Endothelial cell of hepatic sinusoid (primary cell): Measurements from ENCODE around the gene CLCNKA.

Source experiments
- in situ Hi-C: cut with HindIII; loops from 2 replicates; pipeline ENCODE4 v1.10.0; 2017; ENCODE audit warnings: low sequenced_read_pairs

The CLCNKA gene

DNA sequence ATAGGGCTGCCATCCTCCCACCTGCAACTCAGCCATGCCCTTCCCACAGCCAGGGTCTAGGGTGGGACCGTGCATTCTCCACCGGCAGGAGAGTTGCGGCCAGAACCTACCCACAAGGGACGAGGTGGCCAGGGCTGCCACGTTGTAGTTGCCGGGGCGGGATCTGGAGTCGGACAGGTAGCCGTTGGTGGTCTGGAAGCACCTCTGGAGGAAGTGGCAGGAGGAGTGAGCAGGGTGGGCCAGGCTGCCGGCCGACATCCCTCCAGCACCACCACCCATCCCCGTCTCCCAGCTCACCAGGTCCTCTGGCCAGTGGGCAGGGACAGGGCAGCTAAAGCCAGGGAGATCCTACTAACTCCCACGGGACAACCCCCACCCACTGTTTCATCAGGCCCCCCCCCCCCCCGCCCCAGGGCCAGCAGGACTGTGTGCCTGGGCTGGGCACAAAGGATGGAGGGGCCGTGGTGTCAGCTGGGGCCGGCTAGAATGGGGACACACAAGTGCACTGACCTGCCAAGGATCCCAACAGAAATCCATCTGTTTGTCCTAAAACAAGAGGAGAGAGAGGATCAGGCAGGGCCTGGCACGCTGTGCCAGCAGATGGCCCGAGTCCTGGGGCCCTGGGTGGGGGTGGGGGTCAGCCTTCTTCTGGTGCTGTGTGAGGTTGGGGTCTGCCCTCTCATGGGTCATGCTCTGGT, 40.3 kb downstream of the CLCNKA start:
- in situ Hi-C loops, result loop anchor here (10.0 kb wide), 1 partner anchor 103 kb away; no protein-coding TSS in a partner anchor

GRCh38 chr1:16062687-16063075, 40.8 kb downstream of the CLCNKA start:
- in situ Hi-C loops, result loop anchor here (10.0 kb wide), 1 partner anchor 102 kb away; no protein-coding TSS in a partner anchor

- in situ Hi-C loops, result loop anchor here (10.0 kb wide), 1 partner anchor 101 kb away; no protein-coding TSS in a partner anchor
These were observed 41.5 kb downstream of the CLCNKA start for GRCh38 chr1:16063226-16063829.

- in situ Hi-C loops, result loop anchor here (10.0 kb wide), 1 partner anchor 101 kb away; no protein-coding TSS in a partner anchor
These were observed 42.1 kb downstream of the CLCNKA start for GRCh38 chr1:16063921-16064320.

DNA sequence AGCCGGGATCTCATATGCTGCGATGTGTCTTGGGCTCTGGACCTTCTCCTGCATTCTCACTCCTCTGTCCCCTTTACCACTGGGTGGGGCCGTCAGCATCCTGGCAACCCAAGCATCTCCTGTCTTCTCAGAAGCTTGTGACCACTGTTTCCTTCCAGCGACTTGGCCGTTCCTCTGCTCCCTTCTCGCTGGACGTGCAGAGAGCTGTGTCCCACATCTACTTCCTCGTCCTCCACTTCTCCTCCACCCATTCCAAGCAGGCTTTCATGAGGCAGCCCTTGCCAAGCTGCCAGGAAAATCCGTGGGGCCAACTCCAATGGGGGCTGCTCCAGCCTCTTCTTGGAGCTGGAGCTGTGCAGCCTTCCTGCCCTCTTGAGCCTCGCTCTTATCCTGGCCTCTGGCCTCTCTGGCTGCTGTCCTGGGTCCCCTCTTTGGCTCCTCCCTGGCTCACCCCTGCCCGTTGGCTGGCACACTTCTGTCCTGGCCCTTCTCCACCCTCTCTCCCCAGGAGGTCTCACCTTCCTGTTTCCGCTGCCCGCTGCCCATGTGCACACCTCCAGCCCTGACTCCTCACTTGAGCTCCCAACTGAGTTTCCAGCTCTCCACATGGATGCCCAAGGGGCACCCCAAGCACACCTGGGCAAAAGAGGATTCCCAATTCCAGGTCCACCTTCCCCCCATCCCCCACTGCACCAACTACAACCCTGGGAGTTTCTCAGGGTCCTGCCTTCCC, 42.9 kb downstream of the CLCNKA start:
- in situ Hi-C loops, result loop anchor here (5.0 to 10.0 kb wide), 3 partner anchors 100 to 262 kb away; no protein-coding TSS in a partner anchor

GRCh38 chr1:16065269-16065576, 43.4 kb downstream of the CLCNKA start:
- in situ Hi-C loops, result loop anchor here (5.0 to 10.0 kb wide), 3 partner anchors 100 to 263 kb away; no protein-coding TSS in a partner anchor

GRCh38 chr1:16066245-16066644, 44.4 kb downstream of the CLCNKA start:
- in situ Hi-C loops, result loop anchor here (5.0 to 10.0 kb wide), 3 partner anchors 99 to 264 kb away; no protein-coding TSS in a partner anchor

GRCh38 chr1:16067127-16067768, 45.4 kb downstream of the CLCNKA start:
- in situ Hi-C loops, result loop anchor here (5.0 to 10.0 kb wide), 3 partner anchors 98 to 265 kb away; no protein-coding TSS in a partner anchor

DNA sequence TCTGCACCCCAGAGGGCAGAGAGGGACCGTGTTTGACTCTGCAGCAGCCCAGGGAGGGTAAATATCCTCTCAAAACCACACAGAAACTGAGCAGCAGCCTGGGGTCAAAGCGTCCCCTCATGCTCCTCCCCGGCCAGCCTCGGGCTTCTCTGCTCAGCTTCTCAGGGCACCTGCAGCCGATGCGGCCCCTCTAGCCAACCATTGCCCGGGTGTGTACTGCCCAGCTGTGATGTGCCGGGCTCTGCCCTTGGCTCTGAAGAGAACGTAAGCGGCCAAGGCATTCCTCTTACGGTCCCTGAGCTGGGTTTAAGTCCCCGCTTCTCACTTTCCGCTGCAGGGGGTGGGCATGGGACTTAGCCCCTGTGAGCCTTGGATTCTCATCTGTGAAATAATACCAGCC, 46.1 kb downstream of the CLCNKA start:
- in situ Hi-C loops, result loop anchor here (5.0 to 10.0 kb wide), 3 partner anchors 97 to 266 kb away; no protein-coding TSS in a partner anchor

DNA sequence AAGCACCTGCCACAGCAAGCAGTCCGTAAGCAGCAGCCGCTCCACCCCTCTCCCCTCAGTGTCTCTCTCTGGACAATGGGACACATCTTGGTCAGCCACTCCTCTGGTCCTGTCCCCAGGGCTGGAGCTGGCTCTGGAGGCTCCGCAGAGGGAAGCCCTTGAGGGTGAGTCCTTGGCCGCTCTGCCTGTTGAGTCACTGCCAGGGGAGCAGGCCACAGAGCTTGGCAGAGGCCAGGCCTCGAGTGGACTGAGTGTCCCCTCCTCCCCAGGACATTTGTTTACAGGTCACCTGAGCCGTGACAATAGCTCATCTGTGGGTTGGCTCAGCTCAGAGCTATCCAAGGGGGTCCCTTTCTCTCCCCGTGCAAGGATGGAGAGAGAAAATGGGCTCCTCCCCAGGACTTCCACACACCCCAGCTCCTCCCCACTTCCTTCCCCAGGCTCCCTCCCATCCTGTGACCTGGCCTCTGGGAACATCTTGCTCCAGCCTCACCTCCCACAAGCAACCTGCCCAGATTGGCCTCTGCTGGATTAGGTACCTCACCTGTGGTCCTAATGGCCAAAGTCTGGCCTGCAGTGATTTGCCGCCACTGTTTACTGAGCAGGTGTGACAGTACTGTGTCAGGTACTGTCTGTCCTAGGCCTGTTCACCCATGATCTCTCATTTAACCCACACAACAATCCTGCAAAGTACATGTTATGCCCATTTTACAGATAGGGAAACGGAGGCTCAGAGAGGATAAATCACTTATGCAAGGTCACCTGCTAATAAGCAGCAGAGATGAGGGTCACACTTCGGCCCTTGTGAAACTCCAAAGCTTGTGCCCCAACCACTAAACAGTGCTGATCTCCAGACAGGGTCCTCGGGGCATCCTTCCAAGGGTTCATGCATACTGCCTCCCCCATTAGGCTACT, 46.8 kb downstream of the CLCNKA start:
- in situ Hi-C loops, result loop anchor here (5.0 to 10.0 kb wide), 3 partner anchors 96 to 266 kb away; no protein-coding TSS in a partner anchor

- in situ Hi-C loops, result no loop called here
These were observed 49.0 kb downstream of the CLCNKA start for GRCh38 chr1:16070640-16071355.

- in situ Hi-C loops, result no loop called here
These were observed 49.8 kb downstream of the CLCNKA start for GRCh38 chr1:16071614-16072013.

GRCh38 chr1:16072095-16072494, 50.3 kb downstream of the CLCNKA start:
- in situ Hi-C loops, result no loop called here

- in situ Hi-C loops, result no loop called here
These were observed 51.0 kb downstream of the CLCNKA start for GRCh38 chr1:16072616-16073484.

- in situ Hi-C loops, result no loop called here
These were observed 51.8 kb downstream of the CLCNKA start, which contains the start of gene FAM131C for GRCh38 chr1:16073490-16074119. FAM131C (minus strand) TSS chr1:16073651; CDS start chr1:16073442, 209 bp downstream.

DNA sequence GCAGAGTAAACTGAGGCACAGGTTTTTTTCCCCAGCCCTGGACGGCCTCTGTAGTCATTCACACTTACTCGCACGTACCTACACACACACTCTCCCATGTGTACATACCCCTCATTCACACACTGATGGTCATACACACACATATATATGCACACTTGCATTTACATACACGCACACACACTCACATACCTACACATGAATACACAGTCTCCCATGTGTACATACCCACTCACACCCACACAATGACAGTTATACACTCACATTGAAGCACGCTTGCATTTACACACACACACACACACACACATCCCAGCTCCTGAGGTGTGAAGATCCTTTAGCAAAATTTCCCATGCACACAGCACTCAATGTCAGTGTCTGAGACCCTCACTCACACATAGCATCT, 52.4 kb downstream of the CLCNKA start:
- in situ Hi-C loops, result no loop called here

DNA sequence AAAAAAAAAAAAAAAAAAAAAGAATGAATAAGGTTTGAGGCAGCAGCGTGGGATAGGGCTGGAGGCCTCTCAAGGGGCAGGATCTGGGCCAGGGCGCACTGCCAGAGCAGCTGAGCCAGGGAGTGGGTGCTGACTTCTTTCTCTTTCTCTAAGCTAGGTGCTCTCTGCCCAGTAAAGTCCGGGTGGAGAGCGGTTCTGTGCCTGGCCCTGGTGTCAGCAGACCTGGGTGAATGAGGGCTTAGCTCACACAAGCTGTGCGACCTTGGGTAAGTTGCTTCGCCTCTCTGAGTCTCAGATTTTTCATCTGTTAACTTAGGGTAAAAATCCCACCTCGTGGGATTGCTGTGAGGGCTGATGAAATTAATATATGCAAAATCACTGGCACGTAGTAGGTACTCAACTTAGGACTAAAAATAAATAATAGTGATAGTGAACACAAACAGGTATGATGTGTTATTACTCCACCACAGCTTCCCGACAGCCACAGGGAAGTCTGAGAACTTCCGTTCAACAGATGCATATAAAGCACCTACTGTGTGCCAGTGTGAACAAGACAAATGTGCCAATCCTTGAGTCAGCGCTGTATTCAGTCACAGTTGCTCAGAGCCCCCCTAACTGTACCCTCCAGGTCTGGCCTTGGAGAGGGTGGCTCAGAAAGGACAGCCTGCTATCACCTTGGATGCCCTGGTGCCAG, 53.6 kb downstream of the CLCNKA start:
- in situ Hi-C loops, result no loop called here
